Pancreas (tissue), 10 donors: Measurements from ENCODE around the gene MRNIP. TPM values are rescaled to one million over a fixed set of nuclear protein-coding genes. Genes with fewer than 3 reads are reported as not detected.

Experiments
- ATAC-seq, 4 donors: fragments of 200-7000 bp; cut with Tn5 transposase; one replicate each; pipeline versions ENCODE4 v1.8.0 to v1.9.1; 2020; ENCODE audit warnings: mild to moderate bottlenecking in 4 of 4, moderate library complexity in 4 of 4
- DNase-seq, 6 donors: peaks; one replicate each; pipeline ENCODE4 v3.0.0-alpha.2; 2020
- FAIRE-seq: peaks from 2 replicates; lab custom pipeline; 2012; peaks lifted over from hg19 to GRCh38; lab: Jason Lieb, UNC
- H3K27ac ChIP-seq, 4 donors: fragments of 200-600 bp; sonication (generic); 1 replicate in 3 of 4; 2 replicates in 1 of 4; pipeline versions ENCODE4 v1.5.0 to v1.8.0; 2020
- H3K27me3 ChIP-seq, 4 donors: fragments of 200-600 bp; one replicate each; pipeline ENCODE4 v1.8.0; 2021
- H3K36me3 ChIP-seq, 3 donors: fragments of 200-600 bp; sonication (generic) in 1 of 3; one replicate each; pipeline versions ENCODE4 v1.5.0 to v1.8.0; 2020 to 2021
- H3K4me1 ChIP-seq, 3 donors: fragments of 200-600 bp; one replicate each; pipeline ENCODE4 v1.8.0; 2021
- H3K4me3 ChIP-seq, 4 donors: fragments of 200-600 bp; sonication (generic) in 2 of 4; one replicate each; pipeline versions ENCODE4 v1.5.0 to v1.8.0; 2020 to 2021
- H3K9me3 ChIP-seq, 4 donors: fragments of 200-600 bp; one replicate each; pipeline ENCODE4 v1.8.0; 2021
- CTCF ChIP-seq, 4 donors: fragments of 200-600 bp; sonication (generic) in 3 of 4; IDR thresholded peaks; one replicate each; pipeline versions ENCODE4 v1.5.0 to v1.8.0; 2021; ENCODE audit warnings: antibody characterized with exemption in 4 of 4
- WGBS, 2 donors: extraction: QIAGEN DNeasy Blood & Tissue Kit; methylation state at CpG; one replicate each; pipeline ENCODE4 v1.1.7; 2013; 5-methylcytosine and 5-hydroxymethylcytosine counted together
- intact Hi-C, 3 donors: fragments of 100-400 bp; cut with DNase I; formaldehyde crosslinking; loops; one replicate each; pipeline versions ENCODE4 v1.11.1 to v1.14.2; 2022
- polyA plus RNA-seq, 2 donors: library from polyadenylated mRNA; stranded (reverse); fragments of 200-250 nt; gene quantifications; one replicate each; pipeline ENCODE4 v1.2.3, GENCODE V29; 2013
- total RNA-seq, 6 donors: library from RNA; stranded (reverse); fragmentation: NEBNext Ultra II Directional in 4 of 6; extraction: Animal tissue kit (Norgen Biotek cat#: 25700) in 4 of 6; gene quantifications; one replicate each; pipeline versions ENCODE4 v1.2.1 to v1.2.4, GENCODE V29; 2021 to 2023
- donor health status: healthy with polysubstance abuse.
- donor health status: DM: no; HTN: no; CAD: no; lungs with moderate emphysema.
- donor health status: DM: no; HTN: no; CAD: no.
- donor health status: control.
- donor health status: control.
- donor health status: Bipolar disorder and iron deficiency.
- donor health status: DM: yes; HTN: yes; CAD: no.
- donor health status: DM: no; HTN: no; CAD: no.
- donor health status: DM: no; HTN: no; CAD: no.
- donor health status: DM: yes; HTN: yes; CAD: no.

The MRNIP gene
- total and polyA plus RNA-seq, 8 donors, result 8.6 to 53.1 (median 16.9) TPM

- peak; percentile 80 to 87 (median 86) for ATAC-seq
- WGBS, 2 donors, result 1% methylated on average over 22 to 108 of the region's 108 CpGs
- Histone ChIP-seq H3K4me3 (peak within 1 kb of the TSS; percentile 77 to 91 (median 84)), H3K27ac (peak within 1 kb of the TSS; percentile 81 to 94 (median 88)), H3K9me3 (no peaks in the 10 kb centered on the region), H3K27me3 (no peaks in the 10 kb centered on the region), H3K4me1 (peaks cover 0 to 22% (median 0%) of the 10 kb centered on the region in 3 donors), H3K36me3 (no peaks in the 10 kb centered on the region)
- intact Hi-C loops, result loop anchor here in 1 of 3 donors (10.0 kb wide), 1 partner anchor 108 kb away; no protein-coding TSS in a partner anchor
- peak; percentile 80 to 93 (median 84) for DNase-seq
- no peak for FAIRE-seq
- no peak for TF ChIP-seq CTCF (IDR thresholded peaks at IDR 0.05)
Observed at GRCh38 chr5:179806250-179807048, 52.2 kb downstream of the MRNIP start, which contains the start of gene MGAT4B. Gene MGAT4B, minus strand, starts transcription at chr5:179806866. Its CDS starts 283 bp downstream, at chr5:179806583.

- Histone ChIP-seq H3K4me3 (peak overlapping the region; percentile 77 to 91 (median 84)), H3K36me3 (peaks cover 0 to 4% (median 0%) of the 10 kb centered on the region in 3 donors), H3K27me3 (no peaks in the 10 kb centered on the region), H3K9me3 (no peaks in the 10 kb centered on the region), H3K4me1 (peaks cover 0 to 22% (median 0%) of the 10 kb centered on the region in 3 donors), H3K27ac (peak overlapping the region; percentile 81 to 94 (median 88))
- 1 to 5% methylated on average over 26 to 65 of the region's 65 CpGs for WGBS, 2 donors
- ATAC-seq (peak; percentile 18 to 43 (median 32)), DNase-seq (peak; percentile 38 to 87 (median 61)), FAIRE-seq (no peak)
- intact Hi-C loops, result loop anchor here in 1 of 3 donors (10.0 kb wide), 1 partner anchor 109 kb away; no protein-coding TSS in a partner anchor
- TF ChIP-seq CTCF (IDR thresholded peaks at IDR 0.05), result no peak
Observed at GRCh38 chr5:179805529-179806249, 52.9 kb downstream of the MRNIP start.

- DNase-seq, result peak in 4 of 6 donors; percentile 43 to 72 (median 58)
- ATAC-seq, result peak; percentile 5 to 23 (median 14)
- Histone ChIP-seq H3K36me3 (peaks cover 0 to 4% (median 0%) of the 10 kb centered on the region in 3 donors), H3K27me3 (no peaks in the 10 kb centered on the region), H3K4me1 (peaks cover 0 to 22% (median 0%) of the 10 kb centered on the region in 3 donors), H3K4me3 (peak overlapping the region; percentile 77 to 91 (median 84)), H3K27ac (peak overlapping the region; percentile 81 to 94 (median 88)), H3K9me3 (no peaks in the 10 kb centered on the region)
- intact Hi-C loops, result loop anchor here in 1 of 3 donors (10.0 kb wide), 1 partner anchor 110 kb away; no protein-coding TSS in a partner anchor
- FAIRE-seq, result no peak
- TF ChIP-seq CTCF (IDR thresholded peaks at IDR 0.05), result no peak
- 4 to 14% methylated on average over 9 of the region's 9 CpGs for WGBS, 2 donors
Observed at GRCh38 chr5:179805070-179805528, 53.5 kb downstream of the MRNIP start.

GRCh38 chr5:179804555-179804947, 54.1 kb downstream of the MRNIP start:
- Histone ChIP-seq H3K27me3 (no peaks in the 10 kb centered on the region), H3K27ac (peak overlapping the region in 3 of 4 donors; percentile 82 to 94 (median 93)), H3K4me3 (peak overlapping the region in 1 of 4 donors; percentile 89), H3K4me1 (peaks cover 0 to 22% (median 0%) of the 10 kb centered on the region in 3 donors), H3K36me3 (peaks cover 0 to 8% (median 0%) of the 10 kb centered on the region in 3 donors), H3K9me3 (no peaks in the 10 kb centered on the region)
- no peak for TF ChIP-seq CTCF (IDR thresholded peaks at IDR 0.05)
- ATAC-seq, result no peak
- no peak for DNase-seq
- WGBS, 2 donors, result 79 to 90% methylated on average over 8 of the region's 8 CpGs
- intact Hi-C loops, result loop anchor here in 2 of 3 donors (5.0 to 10.0 kb wide), 2 partner anchors 98 to 110 kb away; no protein-coding TSS in a partner anchor
- FAIRE-seq, result no peak
